Measurements from ENCODE around the gene CACNA1D. TPM values are rescaled to one million over a fixed set of nuclear protein-coding genes. Genes with fewer than 3 reads are reported as not detected.

CACNA1D gene
- total RNA-seq, 1 donor from 2014 or later: 1.1 TPM

GRCh38 chr3:53823956-53824657, 329.7 kb downstream of the CACNA1D start:
- H3K36me3 ChIP-seq: peaks cover 5% of the 10 kb centered on the region
- no peak for DNase-seq
- intact Hi-C loops (cut with micrococcal nuclease): no loop called here
- H3K4me3 ChIP-seq: no peak overlapping the region
- no peak for TF ChIP-seq CTCF (IDR thresholded peaks at IDR 0.05; ENCODE audit: borderline replicate concordance)
- H3K9me3 ChIP-seq (replicated peaks): no peaks in the 10 kb centered on the region
- no peak overlapping the region for H3K27ac ChIP-seq (replicated peaks)
- H3K27me3 ChIP-seq (ENCODE audit: low read depth): no peaks in the 10 kb centered on the region
- H3K4me1 ChIP-seq: peaks cover 6% of the 10 kb centered on the region

GRCh38 chr3:53824795-53825194, 330.4 kb downstream of the CACNA1D start:
- intact Hi-C loops (cut with micrococcal nuclease): no loop called here
- no peaks in the 10 kb centered on the region for H3K36me3 ChIP-seq
- H3K27ac ChIP-seq (replicated peaks): no peak overlapping the region
- peaks cover 6% of the 10 kb centered on the region for H3K4me1 ChIP-seq
- H3K4me3 ChIP-seq: no peak overlapping the region
- DNase-seq: no peak
- no peak for TF ChIP-seq CTCF (IDR thresholded peaks at IDR 0.05; ENCODE audit: borderline replicate concordance)
- no peaks in the 10 kb centered on the region for H3K9me3 ChIP-seq (replicated peaks)
- H3K27me3 ChIP-seq (ENCODE audit: low read depth): no peaks in the 10 kb centered on the region

GRCh38 chr3:53826048-53826447, 331.6 kb downstream of the CACNA1D start:
- no peak for DNase-seq
- H3K36me3 ChIP-seq: no peaks in the 10 kb centered on the region
- TF ChIP-seq CTCF (IDR thresholded peaks at IDR 0.05; ENCODE audit: borderline replicate concordance): no peak
- no peak overlapping the region for H3K4me3 ChIP-seq
- H3K9me3 ChIP-seq (replicated peaks): no peaks in the 10 kb centered on the region
- no peak overlapping the region for H3K27ac ChIP-seq (replicated peaks)
- H3K27me3 ChIP-seq (ENCODE audit: low read depth): no peaks in the 10 kb centered on the region
- peaks cover 6% of the 10 kb centered on the region for H3K4me1 ChIP-seq
- intact Hi-C loops (cut with micrococcal nuclease): no loop called here

- DNase-seq: no peak
Measured at GRCh38 chr3:53828581-53828980, 334.2 kb downstream of the CACNA1D start.

GRCh38 chr3:53829605-53830004, 335.2 kb downstream of the CACNA1D start:
- DNase-seq: no peak

More at GRCh38 chr3:53828581-53828980, 334.2 kb downstream of the CACNA1D start:
- H3K27ac ChIP-seq (replicated peaks): no peak overlapping the region
- H3K9me3 ChIP-seq (replicated peaks): no peaks in the 10 kb centered on the region
- H3K27me3 ChIP-seq (ENCODE audit: low read depth): no peaks in the 10 kb centered on the region
- no peak for TF ChIP-seq CTCF (IDR thresholded peaks at IDR 0.05; ENCODE audit: borderline replicate concordance)
- H3K4me3 ChIP-seq: no peak overlapping the region
- H3K4me1 ChIP-seq: no peaks in the 10 kb centered on the region
- intact Hi-C loops (cut with micrococcal nuclease): no loop called here
- no peaks in the 10 kb centered on the region for H3K36me3 ChIP-seq

More at GRCh38 chr3:53829605-53830004, 335.2 kb downstream of the CACNA1D start:
- no peaks in the 10 kb centered on the region for H3K4me1 ChIP-seq
- no peak overlapping the region for H3K4me3 ChIP-seq
- no peak for TF ChIP-seq CTCF (IDR thresholded peaks at IDR 0.05; ENCODE audit: borderline replicate concordance)
- no peaks in the 10 kb centered on the region for H3K36me3 ChIP-seq
- H3K27ac ChIP-seq (replicated peaks): no peak overlapping the region
- H3K27me3 ChIP-seq (ENCODE audit: low read depth): no peaks in the 10 kb centered on the region
- H3K9me3 ChIP-seq (replicated peaks): no peaks in the 10 kb centered on the region
- intact Hi-C loops (cut with micrococcal nuclease): no loop called here
